ENCODE data around the gene CTNNBL1.

DNA sequence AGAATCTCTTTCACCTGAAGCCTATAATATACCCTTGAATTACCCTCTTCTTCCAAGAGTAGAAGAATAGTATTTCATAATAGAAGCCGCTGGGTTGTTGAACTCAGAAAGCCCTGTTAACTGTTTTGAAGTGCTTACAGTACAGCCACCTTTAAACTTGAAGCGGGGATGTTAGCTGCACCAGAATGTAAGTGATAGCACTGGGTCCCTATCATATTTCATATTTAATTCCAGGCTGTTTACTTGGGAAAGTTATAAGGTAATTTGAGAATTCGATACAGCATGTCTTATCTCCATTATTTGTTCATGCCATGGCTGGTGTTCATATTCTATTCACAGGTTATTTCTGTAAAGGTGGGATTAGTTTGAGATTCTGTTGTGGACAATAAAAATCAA lies 145.6 kb downstream of the CTNNBL1 start:
- TF ChIP-seq, protein P1, sequence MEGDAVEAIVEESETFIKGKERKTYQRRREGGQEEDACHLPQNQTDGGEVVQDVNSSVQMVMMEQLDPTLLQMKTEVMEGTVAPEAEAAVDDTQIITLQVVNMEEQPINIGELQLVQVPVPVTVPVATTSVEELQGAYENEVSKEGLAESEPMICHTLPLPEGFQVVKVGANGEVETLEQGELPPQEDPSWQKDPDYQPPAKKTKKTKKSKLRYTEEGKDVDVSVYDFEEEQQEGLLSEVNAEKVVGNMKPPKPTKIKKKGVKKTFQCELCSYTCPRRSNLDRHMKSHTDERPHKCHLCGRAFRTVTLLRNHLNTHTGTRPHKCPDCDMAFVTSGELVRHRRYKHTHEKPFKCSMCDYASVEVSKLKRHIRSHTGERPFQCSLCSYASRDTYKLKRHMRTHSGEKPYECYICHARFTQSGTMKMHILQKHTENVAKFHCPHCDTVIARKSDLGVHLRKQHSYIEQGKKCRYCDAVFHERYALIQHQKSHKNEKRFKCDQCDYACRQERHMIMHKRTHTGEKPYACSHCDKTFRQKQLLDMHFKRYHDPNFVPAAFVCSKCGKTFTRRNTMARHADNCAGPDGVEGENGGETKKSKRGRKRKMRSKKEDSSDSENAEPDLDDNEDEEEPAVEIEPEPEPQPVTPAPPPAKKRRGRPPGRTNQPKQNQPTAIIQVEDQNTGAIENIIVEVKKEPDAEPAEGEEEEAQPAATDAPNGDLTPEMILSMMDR (conservative IDR thresholded peaks at IDR 0.05 in 1 of 2, IDR thresholded peaks at IDR 0.05 in 1 of 2; ENCODE audit: low read depth in 1 of 2, low read length in 2 of 2), result no peak
- no peak for TF ChIP-seq EZH2 (IDR thresholded peaks at IDR 0.05; ENCODE audit: low read length, missing control alignments)
